A673 (cell line): ENCODE data around the gene SRGAP1. TPM values are rescaled to one million over a fixed set of nuclear protein-coding genes. Genes with fewer than 3 reads are reported as not detected.

ENCODE experiments used
- BruUV-seq: library from RNA; stranded (reverse); fragments of 400-500 nt; replicated peaks from 2 replicates; lab custom pipeline; 2021; lab: Mats Ljungman, UMichigan
- CTCF ChIA-PET: fragments of 300-600 bp; sonication (Branson Sonifier 250); formaldehyde crosslinking; loops from one replicate; lab custom pipeline; 2022; ENCODE audit warnings: antibody characterized with exemption; lab: Charles Lee
- POLR2A ChIA-PET: fragments of 300-600 bp; sonication (Branson Sonifier 250); formaldehyde crosslinking; loops from one replicate; lab custom pipeline; 2022; ENCODE audit warnings: antibody characterized with exemption; ENCODE audit not compliant: low non-redundant PET; lab: Charles Lee
- DNase-seq: peaks from one replicate; pipeline ENCODE4 v3.0.0-alpha.2; 2015; ENCODE audit warnings: low spot score
- H3K27ac ChIP-seq: fragments of 200-600 bp; sonication (generic); 2 replicates; pipeline ENCODE4 v1.5.1; 2016; ENCODE audit warnings: mixed run types, low read depth, mild to moderate bottlenecking, mixed read lengths, antibody characterized with exemption, low read length; ENCODE audit not compliant: poor library complexity, severe bottlenecking
- H3K27me3 ChIP-seq: fragments of 200-600 bp; sonication (generic); replicated peaks from 2 replicates; pipeline ENCODE4 v1.6.1; 2017; ENCODE audit warnings: mixed run types, low read depth, mild to moderate bottlenecking, mixed read lengths, antibody characterized with exemption, low read length; ENCODE audit not compliant: insufficient read depth, poor library complexity
- H3K36me3 ChIP-seq: fragments of 200-600 bp; sonication (generic); 2 replicates; pipeline ENCODE4 v1.6.1; 2016; ENCODE audit warnings: mixed run types, mild to moderate bottlenecking, mixed read lengths, antibody characterized with exemption, low read length; ENCODE audit not compliant: insufficient read depth, poor library complexity, severe bottlenecking
- H3K4me1 ChIP-seq: fragments of 200-600 bp; sonication (generic); 2 replicates; pipeline ENCODE4 v1.6.1; 2017; ENCODE audit warnings: mixed run types, mild to moderate bottlenecking, mixed read lengths, antibody characterized with exemption, low read length; ENCODE audit not compliant: insufficient read depth, poor library complexity, severe bottlenecking
- H3K4me3 ChIP-seq: fragments of 200-600 bp; sonication (generic); 2 replicates; pipeline ENCODE4 v1.5.1; 2016; ENCODE audit warnings: low read depth, mixed run types, mild to moderate bottlenecking, mixed read lengths, low read length; ENCODE audit not compliant: poor library complexity, severe bottlenecking
- H3K9me3 ChIP-seq: fragments of 200-600 bp; sonication (generic); 2 replicates; pipeline ENCODE4 v1.6.1; 2016; ENCODE audit warnings: mixed run types, low read depth, mild to moderate bottlenecking, mixed read lengths, antibody characterized with exemption, low read length; ENCODE audit not compliant: poor library complexity, severe bottlenecking
- EZH2 ChIP-seq: fragments of 200-600 bp; sonication (generic); IDR thresholded peaks from 2 replicates; pipeline ENCODE4 v1.6.1; 2017; ENCODE audit warnings: borderline replicate concordance, low read depth, mild to moderate bottlenecking, mixed read lengths, antibody characterized with exemption, low read length; ENCODE audit not compliant: poor library complexity, severe bottlenecking
- intact Hi-C: fragments of 100-400 bp; cut with micrococcal nuclease; formaldehyde crosslinking; loops from one replicate; pipeline ENCODE4 v1.10.0; 2022; ENCODE audit not compliant: unreplicated experiment
- total RNA-seq: library from RNA; stranded (reverse); gene quantifications from 2 replicates; pipeline ENCODE4 v1.2.3, GENCODE V29; 2021
- TF ChIP-seq, protein P1 (sequence below): fragments of 300-800, 200-600 bp; sonication (generic); conservative IDR thresholded peaks from 2 replicates; pipeline ENCODE4 v1.5.1; 2017; ENCODE audit warnings: low read depth, mild to moderate bottlenecking, antibody characterized with exemption, low read length, moderate library complexity, mixed read lengths

The SRGAP1 gene
- total RNA-seq, 1 experiment from 2014 or later = 9.7 TPM

DNA sequence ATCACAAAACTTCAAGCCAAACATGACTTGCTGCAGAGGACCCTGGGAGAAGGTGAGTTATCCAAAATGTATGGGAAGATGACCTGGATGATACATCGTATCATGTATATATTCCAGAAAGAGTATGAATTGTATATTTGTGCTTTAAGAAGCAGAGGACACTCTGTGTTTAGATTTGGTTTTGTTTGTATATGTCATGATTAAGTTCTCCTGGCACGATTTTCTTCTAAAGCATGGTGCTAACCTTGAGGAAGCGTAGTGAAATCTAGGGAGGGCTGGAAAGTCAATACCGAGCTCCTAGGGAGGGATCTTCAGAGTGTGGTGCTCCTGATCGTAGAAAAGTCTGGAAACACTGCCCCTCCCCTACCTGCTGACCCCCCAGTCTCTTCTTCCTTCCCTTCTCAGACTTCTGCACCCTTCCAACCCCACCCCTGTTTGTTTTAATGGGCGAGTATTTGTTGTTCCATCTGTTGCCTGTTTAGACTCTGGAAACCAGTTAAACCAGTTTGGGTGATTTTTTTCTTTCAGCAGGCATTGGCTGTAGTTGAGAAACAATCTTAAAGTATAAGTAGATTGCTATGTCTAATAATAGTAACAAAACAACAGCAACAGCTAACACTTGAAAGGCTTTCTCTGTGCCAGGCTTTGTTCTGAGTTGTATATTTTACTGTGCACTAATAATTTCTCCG is 236.0 kb downstream of the SRGAP1 start:
- no TSS peak for BruUV-seq
- H3K27ac ChIP-seq = no peak overlapping the region
- no peak for TF ChIP-seq EZH2
- TF ChIP-seq, protein P1, sequence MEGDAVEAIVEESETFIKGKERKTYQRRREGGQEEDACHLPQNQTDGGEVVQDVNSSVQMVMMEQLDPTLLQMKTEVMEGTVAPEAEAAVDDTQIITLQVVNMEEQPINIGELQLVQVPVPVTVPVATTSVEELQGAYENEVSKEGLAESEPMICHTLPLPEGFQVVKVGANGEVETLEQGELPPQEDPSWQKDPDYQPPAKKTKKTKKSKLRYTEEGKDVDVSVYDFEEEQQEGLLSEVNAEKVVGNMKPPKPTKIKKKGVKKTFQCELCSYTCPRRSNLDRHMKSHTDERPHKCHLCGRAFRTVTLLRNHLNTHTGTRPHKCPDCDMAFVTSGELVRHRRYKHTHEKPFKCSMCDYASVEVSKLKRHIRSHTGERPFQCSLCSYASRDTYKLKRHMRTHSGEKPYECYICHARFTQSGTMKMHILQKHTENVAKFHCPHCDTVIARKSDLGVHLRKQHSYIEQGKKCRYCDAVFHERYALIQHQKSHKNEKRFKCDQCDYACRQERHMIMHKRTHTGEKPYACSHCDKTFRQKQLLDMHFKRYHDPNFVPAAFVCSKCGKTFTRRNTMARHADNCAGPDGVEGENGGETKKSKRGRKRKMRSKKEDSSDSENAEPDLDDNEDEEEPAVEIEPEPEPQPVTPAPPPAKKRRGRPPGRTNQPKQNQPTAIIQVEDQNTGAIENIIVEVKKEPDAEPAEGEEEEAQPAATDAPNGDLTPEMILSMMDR = no peak

DNA sequence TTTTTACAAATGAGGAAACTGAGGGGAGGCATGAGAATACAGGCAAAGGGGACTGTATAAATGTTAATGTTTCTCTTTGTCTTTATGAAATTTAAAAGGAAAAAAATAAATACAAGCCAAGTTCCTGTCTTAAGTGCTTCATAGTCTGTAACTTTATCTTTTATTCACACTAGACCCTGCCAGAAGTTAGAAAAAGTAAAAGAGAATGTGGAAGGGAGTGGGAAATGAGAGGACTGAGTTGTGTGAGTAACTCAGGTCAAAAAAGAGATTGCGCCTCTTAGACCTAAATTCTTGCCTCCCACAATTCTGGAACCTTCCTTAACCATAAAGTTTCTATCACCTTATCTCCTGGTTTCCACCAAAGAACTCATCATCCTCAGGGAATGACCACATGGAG is 236.5 kb downstream of the SRGAP1 start:
- BruUV-seq = no TSS peak
- Histone ChIP-seq H3K36me3 (no peaks in the 10 kb centered on the region), H3K27me3 (no peaks in the 10 kb centered on the region), H3K9me3 (no peaks in the 10 kb centered on the region), H3K4me1 (peaks cover 31% of the 10 kb centered on the region), H3K27ac (no peak overlapping the region), H3K4me3 (no peak overlapping the region)
- ChIA-PET CTCF (no interaction called here), POLR2A (no interaction called here)
- intact Hi-C loops = loop anchor here (5.0 kb wide), 2 partner anchors 39 to 239 kb away; partner anchors contain the start of gene SRGAP1
- no peak for DNase-seq
- TF ChIP-seq EZH2 = no peak
- TF ChIP-seq, protein P1 = no peak

More for the DNA sequence above, 236.0 kb downstream of the SRGAP1 start:
- ChIA-PET CTCF (no interaction called here), POLR2A (no interaction called here)
- no peaks in the 10 kb centered on the region for H3K36me3 ChIP-seq
- H3K4me1 ChIP-seq = peaks cover 30% of the 10 kb centered on the region
- H3K27me3 ChIP-seq = no peaks in the 10 kb centered on the region
- DNase-seq = no peak
- intact Hi-C loops = loop anchor here (5.0 kb wide), 2 partner anchors 38 to 238 kb away; partner anchors contain the start of gene SRGAP1
- H3K9me3 ChIP-seq = no peaks in the 10 kb centered on the region
- H3K4me3 ChIP-seq = no peak overlapping the region

DNA sequence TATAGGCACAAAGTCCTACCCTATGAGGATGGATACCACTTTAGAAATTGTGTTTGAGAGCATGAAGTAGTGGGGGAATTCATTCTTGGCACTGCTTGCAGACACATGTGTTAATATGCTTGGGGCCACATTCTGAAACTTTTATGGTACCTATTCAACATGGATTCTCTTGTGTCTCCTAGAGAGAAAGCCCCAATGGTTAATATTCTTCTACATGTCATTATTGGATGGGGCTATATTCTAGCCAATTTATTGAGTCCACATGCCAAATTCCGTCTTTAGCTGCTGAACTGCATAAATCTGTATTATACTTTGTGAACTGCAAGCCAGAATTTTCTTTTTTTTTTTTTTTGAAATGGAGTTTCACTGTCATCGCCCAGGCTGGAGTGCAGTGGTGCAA is 237.6 kb downstream of the SRGAP1 start:
- Histone ChIP-seq H3K4me1 (peaks cover 40% of the 10 kb centered on the region), H3K4me3 (no peak overlapping the region), H3K9me3 (no peaks in the 10 kb centered on the region), H3K27ac (no peak overlapping the region), H3K36me3 (no peaks in the 10 kb centered on the region), H3K27me3 (no peaks in the 10 kb centered on the region)
- CTCF ChIA-PET = no interaction called here
- POLR2A ChIA-PET = no interaction called here
- intact Hi-C loops = loop anchor here (5.0 kb wide), 2 partner anchors 40 to 240 kb away; partner anchors contain the start of gene SRGAP1
- TF ChIP-seq EZH2 = no peak
- TF ChIP-seq, protein P1 = no peak
- DNase-seq = no peak
- BruUV-seq = no TSS peak
